Upper lobe of right lung (tissue), 1 donor: ENCODE results near the gene CLDN18. TPM values are rescaled to one million over a fixed set of nuclear protein-coding genes. Genes with fewer than 3 reads are reported as not detected.

ENCODE experiments used
- ATAC-seq: fragments of 200-7000 bp; cut with Tn5 transposase; one replicate; pipeline ENCODE4 v1.9.1; 2020; ENCODE audit warnings: mild to moderate bottlenecking, moderate library complexity
- DNase-seq: peaks from one replicate; pipeline ENCODE4 v3.0.0-alpha.2; 2020
- H3K27ac ChIP-seq: fragments of 200-600 bp; one replicate; pipeline ENCODE4 v1.8.0; 2022
- H3K27me3 ChIP-seq: fragments of 200-600 bp; one replicate; pipeline ENCODE4 v1.8.0; 2022; ENCODE audit warnings: mild to moderate bottlenecking
- H3K36me3 ChIP-seq: fragments of 200-600 bp; one replicate; pipeline ENCODE4 v1.8.0; 2022
- H3K4me1 ChIP-seq: fragments of 200-600 bp; one replicate; pipeline ENCODE4 v1.8.0; 2022
- H3K4me3 ChIP-seq: fragments of 200-600 bp; one replicate; pipeline ENCODE4 v1.8.0; 2022; ENCODE audit warnings: mild to moderate bottlenecking
- H3K9me3 ChIP-seq: fragments of 200-600 bp; one replicate; pipeline ENCODE4 v1.8.0; 2022
- intact Hi-C: fragments of 100-400 bp; cut with DNase I; formaldehyde crosslinking; loops from one replicate; pipeline ENCODE4 v1.11.0; 2022
- total RNA-seq: library from RNA; stranded (reverse); fragmentation: NEBNext Ultra II Directional; extraction: Animal tissue kit (Norgen Biotek cat#: 25700); gene quantifications from one replicate; pipeline ENCODE4 v1.2.1, GENCODE V29; 2021
- TF ChIP-seq, protein P1 (sequence below): fragments of 200-600 bp; IDR thresholded peaks from one replicate; pipeline ENCODE4 v1.8.0; 2022; ENCODE audit warnings: antibody characterized with exemption
- donor health status: DM: no; HTN: yes; CAD: no; lungs with severe emphysema.

Gene CLDN18
- total RNA-seq, 1 donor from 2014 or later, result 197 TPM

DNA sequence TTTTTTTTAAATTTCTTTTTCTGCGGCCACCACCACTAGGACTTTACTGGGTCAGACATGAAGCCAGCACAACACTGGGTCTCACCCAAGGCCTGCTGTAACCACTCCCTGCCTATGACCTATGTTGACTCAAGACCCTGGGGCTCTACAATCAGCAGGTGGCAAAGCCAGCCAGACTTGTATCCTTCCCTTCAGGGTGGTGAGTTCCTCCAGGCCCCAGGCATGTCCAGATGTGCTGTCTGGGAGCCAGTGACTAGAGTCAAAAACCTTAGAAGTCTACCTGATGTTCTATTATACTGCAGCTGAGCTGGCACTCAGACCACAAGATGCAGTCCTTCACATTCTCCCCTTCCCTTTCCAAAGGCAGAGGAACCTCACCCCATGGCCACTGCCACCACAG is 31.6 kb upstream of the CLDN18 start:
- intact Hi-C loops, result no loop called here

DNA sequence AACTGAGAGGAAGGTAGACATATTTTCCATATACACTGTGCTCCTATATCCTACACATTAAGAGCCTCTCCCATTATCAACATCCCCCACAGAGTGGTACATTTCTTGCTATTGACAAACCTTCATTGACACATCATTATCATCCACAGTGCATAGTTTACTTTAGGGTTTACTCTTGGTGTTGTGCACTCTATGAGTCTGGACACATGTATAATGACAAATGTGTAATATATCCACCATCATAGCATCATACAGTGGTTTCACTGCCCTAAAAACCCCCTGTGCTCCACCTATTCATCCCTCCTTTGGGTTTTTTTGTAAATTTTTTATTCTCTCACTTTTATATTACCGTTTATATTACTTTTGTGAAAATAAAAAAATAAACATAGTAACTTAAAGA is 22.2 kb upstream of the CLDN18 start:
- Histone ChIP-seq H3K27me3 (no peaks in the 10 kb centered on the region), H3K27ac (no peak overlapping the region), H3K4me1 (no peaks in the 10 kb centered on the region), H3K9me3 (no peaks in the 10 kb centered on the region), H3K4me3 (no peak overlapping the region), H3K36me3 (no peaks in the 10 kb centered on the region)
- DNase-seq (no peak), ATAC-seq (no peak)
- TF ChIP-seq, protein P1, sequence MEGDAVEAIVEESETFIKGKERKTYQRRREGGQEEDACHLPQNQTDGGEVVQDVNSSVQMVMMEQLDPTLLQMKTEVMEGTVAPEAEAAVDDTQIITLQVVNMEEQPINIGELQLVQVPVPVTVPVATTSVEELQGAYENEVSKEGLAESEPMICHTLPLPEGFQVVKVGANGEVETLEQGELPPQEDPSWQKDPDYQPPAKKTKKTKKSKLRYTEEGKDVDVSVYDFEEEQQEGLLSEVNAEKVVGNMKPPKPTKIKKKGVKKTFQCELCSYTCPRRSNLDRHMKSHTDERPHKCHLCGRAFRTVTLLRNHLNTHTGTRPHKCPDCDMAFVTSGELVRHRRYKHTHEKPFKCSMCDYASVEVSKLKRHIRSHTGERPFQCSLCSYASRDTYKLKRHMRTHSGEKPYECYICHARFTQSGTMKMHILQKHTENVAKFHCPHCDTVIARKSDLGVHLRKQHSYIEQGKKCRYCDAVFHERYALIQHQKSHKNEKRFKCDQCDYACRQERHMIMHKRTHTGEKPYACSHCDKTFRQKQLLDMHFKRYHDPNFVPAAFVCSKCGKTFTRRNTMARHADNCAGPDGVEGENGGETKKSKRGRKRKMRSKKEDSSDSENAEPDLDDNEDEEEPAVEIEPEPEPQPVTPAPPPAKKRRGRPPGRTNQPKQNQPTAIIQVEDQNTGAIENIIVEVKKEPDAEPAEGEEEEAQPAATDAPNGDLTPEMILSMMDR, result no peak
- intact Hi-C loops, result no loop called here

More for the DNA sequence above, 31.6 kb upstream of the CLDN18 start:
- H3K4me1 ChIP-seq, result no peaks in the 10 kb centered on the region
- H3K27ac ChIP-seq, result no peak overlapping the region
- no peaks in the 10 kb centered on the region for H3K27me3 ChIP-seq
- TF ChIP-seq, protein P1, result no peak
- no peak for DNase-seq
- no peaks in the 10 kb centered on the region for H3K36me3 ChIP-seq
- H3K4me3 ChIP-seq, result no peak overlapping the region
- ATAC-seq, result no peak
- H3K9me3 ChIP-seq, result no peaks in the 10 kb centered on the region

DNA sequence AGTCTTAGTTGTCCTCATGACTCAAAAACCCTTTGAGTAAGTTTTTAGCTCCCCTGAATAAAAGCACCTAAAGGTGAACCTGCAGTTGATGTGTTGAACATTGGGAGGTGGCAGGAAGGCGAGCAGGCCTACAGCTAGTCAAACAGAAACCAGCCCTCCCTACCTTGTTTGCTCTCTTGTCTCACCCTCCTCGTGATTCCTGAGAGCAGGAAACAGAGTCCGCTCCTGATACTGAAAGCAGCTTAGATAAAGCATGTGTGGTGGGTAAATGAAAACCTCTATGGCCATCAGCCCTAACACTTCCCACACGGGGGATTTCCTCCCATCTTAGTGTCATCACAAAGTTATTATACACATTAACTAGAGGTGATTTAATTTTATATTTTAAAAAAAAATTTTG is 21.8 kb upstream of the CLDN18 start:
- Histone ChIP-seq H3K4me1 (no peaks in the 10 kb centered on the region), H3K9me3 (no peaks in the 10 kb centered on the region), H3K27me3 (no peaks in the 10 kb centered on the region), H3K27ac (peak overlapping the region; percentile 11), H3K4me3 (no peak overlapping the region), H3K36me3 (no peaks in the 10 kb centered on the region)
- DNase-seq, result no peak
- intact Hi-C loops, result no loop called here
- TF ChIP-seq, protein P1, result no peak
- ATAC-seq, result peak; percentile 93

DNA sequence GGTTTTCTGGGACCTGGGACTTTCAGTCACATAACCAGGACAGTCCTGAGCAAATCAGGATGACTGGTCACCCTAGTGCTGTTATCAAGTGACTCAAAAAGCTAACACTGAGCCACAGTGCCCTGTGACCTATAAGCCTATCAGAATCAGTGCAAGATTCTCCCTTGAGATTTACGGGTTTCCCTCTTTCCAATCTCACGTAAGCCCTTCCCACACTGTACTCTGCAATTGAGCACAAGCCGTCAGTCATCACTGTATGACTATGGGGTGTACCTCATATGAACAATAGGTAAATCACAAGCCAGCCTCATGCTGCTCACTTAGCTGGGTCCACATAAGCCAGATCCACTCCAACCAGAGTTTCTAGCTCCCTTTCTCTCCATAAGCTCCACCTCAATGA is 21.0 kb upstream of the CLDN18 start:
- Histone ChIP-seq H3K4me3 (no peak overlapping the region), H3K27ac (no peak overlapping the region), H3K36me3 (no peaks in the 10 kb centered on the region), H3K27me3 (no peaks in the 10 kb centered on the region), H3K9me3 (no peaks in the 10 kb centered on the region), H3K4me1 (no peaks in the 10 kb centered on the region)
- ATAC-seq, result peak; percentile 50
- no peak for DNase-seq
- TF ChIP-seq, protein P1, result no peak
- intact Hi-C loops, result no loop called here

DNA sequence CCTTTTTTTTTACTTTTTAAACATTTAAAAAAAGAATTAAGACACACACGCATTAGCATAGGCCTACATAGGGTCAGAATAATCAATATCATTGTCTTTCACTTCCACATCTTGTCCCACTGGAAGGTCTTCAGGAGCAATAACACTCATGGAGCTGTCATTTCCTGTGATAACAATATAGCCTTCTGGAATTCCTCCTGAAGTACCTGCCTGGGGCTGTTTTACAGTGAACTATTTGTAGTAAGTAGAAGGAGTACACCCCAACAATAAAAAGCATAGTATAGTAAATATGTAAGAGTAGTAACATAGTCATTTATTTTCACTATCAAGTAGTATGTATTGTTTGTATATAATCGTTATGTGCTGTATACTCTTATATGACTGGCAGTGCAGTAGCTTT is 19.5 kb upstream of the CLDN18 start:
- Histone ChIP-seq H3K36me3 (no peaks in the 10 kb centered on the region), H3K27me3 (no peaks in the 10 kb centered on the region), H3K4me1 (no peaks in the 10 kb centered on the region), H3K27ac (no peak overlapping the region), H3K4me3 (no peak overlapping the region), H3K9me3 (no peaks in the 10 kb centered on the region)
- intact Hi-C loops, result no loop called here
- TF ChIP-seq, protein P1, result no peak
- DNase-seq (no peak), ATAC-seq (no peak)

DNA sequence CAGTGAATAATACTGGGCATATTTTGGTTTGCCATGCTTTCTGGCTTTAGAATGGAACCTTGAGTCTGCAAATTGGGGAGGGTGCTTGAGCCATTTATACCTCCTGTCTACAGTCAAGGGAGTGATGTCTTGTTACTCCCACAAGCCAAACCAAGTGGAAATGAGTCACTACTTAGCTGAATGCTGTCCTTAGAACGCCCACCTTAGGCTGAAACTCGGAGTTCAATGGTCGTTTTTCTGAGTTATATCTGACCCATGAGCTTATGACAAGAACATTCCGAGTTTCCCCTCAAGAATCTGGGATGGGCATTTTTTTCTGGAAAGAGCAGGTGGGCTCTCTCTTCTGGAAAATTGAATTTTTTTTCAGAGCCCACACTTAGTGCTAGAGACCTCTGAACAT is 17.4 kb upstream of the CLDN18 start:
- intact Hi-C loops, result no loop called here
- no peaks in the 10 kb centered on the region for H3K9me3 ChIP-seq
- no peak overlapping the region for H3K4me3 ChIP-seq
- no peaks in the 10 kb centered on the region for H3K36me3 ChIP-seq
- no peaks in the 10 kb centered on the region for H3K4me1 ChIP-seq
- no peak for DNase-seq
- H3K27ac ChIP-seq, result no peak overlapping the region
- no peak for ATAC-seq
- TF ChIP-seq, protein P1, result no peak
- H3K27me3 ChIP-seq, result no peaks in the 10 kb centered on the region
